ENCODE measurements around the gene KIF1B. TPM values are rescaled to one million over a fixed set of nuclear protein-coding genes. Genes with fewer than 3 reads are reported as not detected.

Gene KIF1B
- total RNA-seq, 2 experiments from 2014 or later: 6.1 to 6.2 TPM

GRCh38 chr1:10430216-10431069 lies 220.1 kb downstream of the KIF1B start, which contains the start of gene CENPS:
Gene CENPS (plus strand): TSS chr1:10430433. CDS start chr1:10430518, 85 bp downstream.
- no peaks in the 10 kb centered on the region for H3K27me3 Mint-ChIP-seq (ENCODE audit: low read depth)
- H3K4me1 Mint-ChIP-seq (ENCODE audit: low read depth): peaks cover 21% of the 10 kb centered on the region
- no peaks in the 10 kb centered on the region for H3K9me3 Mint-ChIP-seq
- intact Hi-C loops (cut with micrococcal nuclease): loop anchor here (1.0 to 2.0 kb wide), 4 partner anchors 42 to 436 kb away; partner anchors contain the start of genes DFFA and UBE4B
- H3K4me3 Mint-ChIP-seq: peak within 1 kb of the TSS; percentile 93
- no peaks in the 10 kb centered on the region for H3K36me3 Mint-ChIP-seq (ENCODE audit: low read depth)
- peak; percentile 79 for DNase-seq
- peak within 1 kb of the TSS; percentile 93 for H3K27ac Mint-ChIP-seq
- CTCF ChIA-PET: interaction anchor here (0.6 to 4.3 kb wide), 13 partner anchors 10 to 479 kb away, joined by 3 to 46 read pairs (median 3); no protein-coding TSS in a partner anchor

Small RNA genes lying within 50 kb of the gene (microRNA-seq; reads per million reads assigned to microRNA genes)
- gene MIR1273D (ENCODE audit: borderline microRNAs expressed, borderline replicate concordance): not detected

Other genes with a start within 250 kb of the KIF1B start
- gene RBP7, start 213.3 kb upstream of the KIF1B start, total RNA-seq: not detected
- gene UBE4B, start 177.6 kb upstream of the KIF1B start, total RNA-seq: 10 to 100 TPM; 20.1 to 21.3 TPM
- 100 to 1,000 TPM in 1 of 2 experiments, 10 to 100 TPM in 1; 94.8 to 101 TPM for gene PGD, start 188.5 kb downstream of the KIF1B start, total RNA-seq
- gene CENPS, start 219.9 kb downstream of the KIF1B start, total RNA-seq: 10 to 100 TPM; 21.5 to 23.4 TPM
- under 1 TPM; 0.29 to 0.47 TPM for gene CORT, start 239.5 kb downstream of the KIF1B start, total RNA-seq